Esophagus muscularis mucosa (tissue), 3 donors: ENCODE data around the gene UBASH3B.

ENCODE experiments used
- POLR2AphosphoS5 ChIP-seq, 2 donors: sonication (generic); formaldehyde crosslinking; IDR thresholded peaks; one replicate each; pipeline ENCODE4 v1.6.1; 2017; ENCODE audit warnings: antibody characterized with exemption in 2 of 2
- TF ChIP-seq, protein P1 (sequence below), 3 experiments: fragments of 200-600 bp in 2 of 3; fragments of 450-650 bp in 1 of 3; sonication (generic) in 2 of 3; IDR thresholded peaks; one replicate each; pipeline ENCODE4 v1.5.1; 2017 to 2019; ENCODE audit warnings: antibody characterized with exemption in 3 of 3, mild to moderate bottlenecking in 2 of 3, moderate library complexity in 1 of 3

GRCh38 chr11:122751292-122752070 lies 96.0 kb downstream of the UBASH3B start:
- TF ChIP-seq POLR2AphosphoS5 (IDR thresholded peaks at IDR 0.05), result no peak
- TF ChIP-seq, protein P1, sequence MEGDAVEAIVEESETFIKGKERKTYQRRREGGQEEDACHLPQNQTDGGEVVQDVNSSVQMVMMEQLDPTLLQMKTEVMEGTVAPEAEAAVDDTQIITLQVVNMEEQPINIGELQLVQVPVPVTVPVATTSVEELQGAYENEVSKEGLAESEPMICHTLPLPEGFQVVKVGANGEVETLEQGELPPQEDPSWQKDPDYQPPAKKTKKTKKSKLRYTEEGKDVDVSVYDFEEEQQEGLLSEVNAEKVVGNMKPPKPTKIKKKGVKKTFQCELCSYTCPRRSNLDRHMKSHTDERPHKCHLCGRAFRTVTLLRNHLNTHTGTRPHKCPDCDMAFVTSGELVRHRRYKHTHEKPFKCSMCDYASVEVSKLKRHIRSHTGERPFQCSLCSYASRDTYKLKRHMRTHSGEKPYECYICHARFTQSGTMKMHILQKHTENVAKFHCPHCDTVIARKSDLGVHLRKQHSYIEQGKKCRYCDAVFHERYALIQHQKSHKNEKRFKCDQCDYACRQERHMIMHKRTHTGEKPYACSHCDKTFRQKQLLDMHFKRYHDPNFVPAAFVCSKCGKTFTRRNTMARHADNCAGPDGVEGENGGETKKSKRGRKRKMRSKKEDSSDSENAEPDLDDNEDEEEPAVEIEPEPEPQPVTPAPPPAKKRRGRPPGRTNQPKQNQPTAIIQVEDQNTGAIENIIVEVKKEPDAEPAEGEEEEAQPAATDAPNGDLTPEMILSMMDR (IDR thresholded peaks at IDR 0.05), result no peak
